ENCODE measurements around the gene C2CD3.

- TF ChIP-seq EZH2 (IDR thresholded peaks at IDR 0.05; ENCODE audit: insufficient read depth, poor library complexity, severe bottlenecking) (no peak), EZH2phosphoT487 (IDR thresholded peaks at IDR 0.05; ENCODE audit: insufficient read depth, low read depth) (no peak)
Observed at GRCh38 chr11:74091549-74091948, 79.3 kb downstream of the C2CD3 start.
